ENCODE results near the gene PTPRR.

Gene PTPRR

DNA sequence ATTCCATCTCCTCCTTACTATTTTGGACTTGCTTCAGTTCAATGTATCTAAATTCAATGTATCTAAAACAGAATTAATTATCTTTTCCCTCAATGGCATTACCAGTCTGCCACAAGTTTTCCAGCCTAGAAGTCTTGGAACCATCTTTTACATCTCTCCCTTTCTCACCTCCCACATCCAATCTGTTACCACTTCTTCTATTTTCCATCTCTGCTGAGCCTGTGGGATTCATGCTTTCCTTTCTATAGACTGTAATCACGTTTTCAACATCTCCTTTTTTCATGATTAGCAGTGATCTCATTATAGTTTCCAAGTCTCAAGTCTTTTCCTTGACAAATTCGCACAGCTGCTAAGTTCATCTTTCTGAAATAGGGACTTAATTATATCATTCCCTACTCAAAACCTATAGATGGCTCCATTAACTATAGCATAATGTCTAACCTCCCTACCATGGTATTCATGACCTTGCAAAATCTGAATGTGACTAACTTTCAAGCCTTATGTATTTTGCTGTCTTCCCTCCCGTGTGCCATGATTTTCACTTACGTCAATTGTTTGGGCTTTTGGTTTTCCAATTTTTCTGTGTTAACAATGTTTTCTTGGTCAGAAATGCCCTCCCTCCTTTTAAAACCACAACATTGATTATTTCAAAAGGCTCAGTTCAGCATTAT is 262.8 kb downstream of the PTPRR start:
- Histone ChIP-seq H3K4me1 (ENCODE audit: control insufficient read depth, insufficient read depth, low read length) (peaks cover 1% of the 10 kb centered on the region; the same call in 1 of the 2 replicates), H3K27ac (ENCODE audit: low read length) (no peak overlapping the region), H3K9me3 (ENCODE audit: control insufficient read depth, insufficient read depth, low read length) (no peaks in the 10 kb centered on the region), H3K4me3 (ENCODE audit: low read length) (no peak overlapping the region), H3K27me3 (ENCODE audit: control insufficient read depth, insufficient read depth, low read length) (no peaks in the 10 kb centered on the region), H3K36me3 (ENCODE audit: control insufficient read depth, insufficient read depth, low read length) (no peaks in the 10 kb centered on the region)
- no peak for DNase-seq (ENCODE audit: low read depth, low spot score)
- no CpG with 5 or more reads among the region's 4 CpGs for WGBS (ENCODE audit: insufficient coverage, insufficient read length)

DNA sequence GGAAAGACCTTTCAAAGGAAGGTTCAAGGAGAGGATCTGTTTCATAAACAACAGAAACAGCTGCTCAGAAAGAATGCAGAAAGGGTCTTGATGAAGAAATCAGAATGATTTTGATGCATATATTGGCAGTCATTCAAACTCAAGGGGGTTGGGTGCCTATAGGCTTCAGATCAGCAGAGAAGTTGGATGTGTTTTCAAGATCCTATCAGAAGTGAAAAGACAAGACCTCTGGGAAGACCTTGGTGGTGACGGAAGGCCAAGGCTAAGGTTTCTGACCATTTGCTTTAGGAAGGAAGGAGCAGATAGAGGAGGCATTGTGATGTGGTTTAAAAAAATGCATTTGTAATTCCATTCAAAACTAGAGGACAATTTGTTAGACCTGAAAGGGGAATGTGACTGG is 268.1 kb downstream of the PTPRR start:
- no peaks in the 10 kb centered on the region for H3K36me3 ChIP-seq (ENCODE audit: control insufficient read depth, insufficient read depth, low read length)
- DNase-seq (ENCODE audit: low read depth, low spot score), result no peak
- no CpG with 5 or more reads among the region's 1 CpG for WGBS (ENCODE audit: insufficient coverage, insufficient read length)

DNA sequence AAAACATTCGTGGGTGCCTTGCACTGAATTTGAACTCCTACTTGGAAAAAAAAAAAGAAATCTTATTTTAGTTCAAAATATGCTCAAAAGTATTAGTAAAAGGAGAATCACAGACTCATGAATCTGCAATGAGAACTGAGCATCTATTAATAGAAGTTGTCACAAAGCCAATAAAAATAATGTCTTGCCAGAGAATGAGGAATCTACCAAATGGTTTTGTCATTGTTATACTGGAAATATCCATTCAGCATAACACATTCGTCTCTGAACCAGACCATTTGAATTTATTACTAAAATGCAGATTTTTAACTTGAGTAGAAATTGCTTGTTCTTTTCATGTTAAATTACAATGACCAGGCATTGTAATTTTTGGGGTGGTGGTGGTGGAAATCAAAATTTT is 271.7 kb downstream of the PTPRR start:
- H3K4me3 ChIP-seq (ENCODE audit: low read length), result no peak overlapping the region
- no peaks in the 10 kb centered on the region for H3K9me3 ChIP-seq (ENCODE audit: control insufficient read depth, insufficient read depth, low read length)
- no peaks in the 10 kb centered on the region for H3K27me3 ChIP-seq (ENCODE audit: control insufficient read depth, insufficient read depth, low read length)
- H3K4me1 ChIP-seq (ENCODE audit: control insufficient read depth, insufficient read depth, low read length), result peaks cover 2% of the 10 kb centered on the region
- H3K27ac ChIP-seq (ENCODE audit: low read length), result no peak overlapping the region
- no CpG with 5 or more reads among the region's 2 CpGs for WGBS (ENCODE audit: insufficient coverage, insufficient read length)
- H3K36me3 ChIP-seq (ENCODE audit: control insufficient read depth, insufficient read depth, low read length), result no peaks in the 10 kb centered on the region
- DNase-seq (ENCODE audit: low read depth, low spot score), result no peak

More for the DNA sequence above, 268.1 kb downstream of the PTPRR start:
- Histone ChIP-seq H3K4me1 (ENCODE audit: control insufficient read depth, insufficient read depth, low read length) (no peaks in the 10 kb centered on the region), H3K27me3 (ENCODE audit: control insufficient read depth, insufficient read depth, low read length) (no peaks in the 10 kb centered on the region), H3K4me3 (ENCODE audit: low read length) (no peak overlapping the region), H3K27ac (ENCODE audit: low read length) (no peak overlapping the region), H3K9me3 (ENCODE audit: control insufficient read depth, insufficient read depth, low read length) (no peaks in the 10 kb centered on the region)

DNA sequence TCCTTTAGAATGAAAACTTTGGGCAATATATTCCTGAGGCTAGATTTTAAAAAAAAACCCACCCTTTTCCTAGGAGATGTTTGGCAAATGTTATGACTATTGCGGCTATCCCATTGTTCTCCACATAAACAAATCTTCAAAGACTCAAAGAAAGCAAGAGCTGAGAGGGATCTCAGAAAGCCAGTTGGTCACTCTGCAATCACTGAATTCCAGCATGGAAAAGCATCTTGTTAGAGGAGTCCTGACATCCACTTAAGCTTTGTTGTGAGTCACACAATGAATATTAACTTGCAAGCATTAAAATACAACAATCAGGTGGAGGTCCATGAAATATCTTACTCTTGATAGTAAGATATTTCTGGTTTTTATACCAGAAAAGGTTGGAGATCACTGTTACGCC is 272.3 kb downstream of the PTPRR start:
- H3K27me3 ChIP-seq (ENCODE audit: control insufficient read depth, insufficient read depth, low read length), result no peaks in the 10 kb centered on the region
- H3K4me1 ChIP-seq (ENCODE audit: control insufficient read depth, insufficient read depth, low read length), result peaks cover 2% of the 10 kb centered on the region
- H3K4me3 ChIP-seq (ENCODE audit: low read length), result no peak overlapping the region
- H3K9me3 ChIP-seq (ENCODE audit: control insufficient read depth, insufficient read depth, low read length), result no peaks in the 10 kb centered on the region
- H3K27ac ChIP-seq (ENCODE audit: low read length), result no peak overlapping the region
- no CpG with 5 or more reads among the region's 2 CpGs for WGBS (ENCODE audit: insufficient coverage, insufficient read length)
- no peaks in the 10 kb centered on the region for H3K36me3 ChIP-seq (ENCODE audit: control insufficient read depth, insufficient read depth, low read length)
- no peak for DNase-seq (ENCODE audit: low read depth, low spot score)

GRCh38 chr12:70646850-70647249 is 273.7 kb downstream of the PTPRR start:
- Histone ChIP-seq H3K4me1 (ENCODE audit: control insufficient read depth, insufficient read depth, low read length) (peaks cover 2% of the 10 kb centered on the region), H3K36me3 (ENCODE audit: control insufficient read depth, insufficient read depth, low read length) (no peaks in the 10 kb centered on the region), H3K9me3 (ENCODE audit: control insufficient read depth, insufficient read depth, low read length) (no peaks in the 10 kb centered on the region), H3K27ac (ENCODE audit: low read length) (no peak overlapping the region), H3K4me3 (ENCODE audit: low read length) (no peak overlapping the region), H3K27me3 (ENCODE audit: control insufficient read depth, insufficient read depth, low read length) (no peaks in the 10 kb centered on the region)
- DNase-seq (ENCODE audit: low read depth, low spot score), result no peak
- WGBS (ENCODE audit: insufficient coverage, insufficient read length), result no CpG with 5 or more reads among the region's 1 CpG

DNA sequence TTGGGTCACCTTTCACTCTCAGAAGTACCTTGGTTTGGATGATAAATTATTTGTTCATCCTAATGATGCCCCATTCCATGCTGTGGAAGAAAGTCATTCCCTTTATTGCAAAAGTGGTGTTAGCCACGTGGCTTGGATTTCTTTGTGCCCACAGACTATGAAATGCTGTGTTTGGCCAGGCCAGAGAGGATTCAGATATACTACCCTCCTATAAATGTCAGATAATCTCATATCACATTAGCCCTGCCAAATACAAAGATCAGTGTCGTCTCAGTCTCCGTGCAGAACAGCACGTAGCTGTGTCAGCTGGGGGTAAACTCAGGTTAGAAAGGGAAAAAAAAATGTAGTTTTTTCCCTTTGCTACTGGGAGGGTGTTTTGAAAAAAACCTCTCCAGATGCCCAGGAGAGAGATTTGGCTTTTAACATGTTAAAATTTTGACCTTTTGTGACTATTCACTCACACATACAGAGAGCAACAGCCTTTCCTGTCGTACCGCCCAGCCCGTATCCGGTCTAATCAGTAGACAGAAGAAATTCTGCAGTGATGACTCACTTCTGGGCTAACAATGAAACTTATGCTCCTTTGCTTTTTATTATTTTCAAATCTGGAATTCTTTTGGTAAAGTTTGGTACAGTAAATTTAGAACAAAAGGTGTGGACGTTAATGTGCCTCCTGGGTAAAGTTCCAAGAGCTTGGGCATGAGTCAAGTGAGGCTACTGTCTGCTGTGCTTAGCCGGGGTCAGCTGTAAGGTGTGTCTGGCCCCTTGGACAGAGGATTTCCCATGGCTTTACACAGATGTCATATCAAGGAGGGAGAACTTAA is 274.8 kb downstream of the PTPRR start:
- Histone ChIP-seq H3K4me3 (ENCODE audit: low read length) (no peak overlapping the region), H3K9me3 (ENCODE audit: control insufficient read depth, insufficient read depth, low read length) (no peaks in the 10 kb centered on the region), H3K4me1 (ENCODE audit: control insufficient read depth, insufficient read depth, low read length) (peaks cover 2% of the 10 kb centered on the region), H3K27ac (ENCODE audit: low read length) (no peak overlapping the region), H3K27me3 (ENCODE audit: control insufficient read depth, insufficient read depth, low read length) (no peaks in the 10 kb centered on the region), H3K36me3 (ENCODE audit: control insufficient read depth, insufficient read depth, low read length) (no peaks in the 10 kb centered on the region)
- WGBS (ENCODE audit: insufficient coverage, insufficient read length), result no CpG with 5 or more reads among the region's 10 CpGs
- DNase-seq (ENCODE audit: low read depth, low spot score), result peak; percentile 31

GRCh38 chr12:70644861-70645260 is 275.7 kb downstream of the PTPRR start:
- no CpG with 5 or more reads among the region's 2 CpGs for WGBS (ENCODE audit: insufficient coverage, insufficient read length)
- H3K27me3 ChIP-seq (ENCODE audit: control insufficient read depth, insufficient read depth, low read length), result no peaks in the 10 kb centered on the region
- H3K4me3 ChIP-seq (ENCODE audit: low read length), result no peak overlapping the region
- H3K27ac ChIP-seq (ENCODE audit: low read length), result no peak overlapping the region
- H3K36me3 ChIP-seq (ENCODE audit: control insufficient read depth, insufficient read depth, low read length), result no peaks in the 10 kb centered on the region
- H3K9me3 ChIP-seq (ENCODE audit: control insufficient read depth, insufficient read depth, low read length), result no peaks in the 10 kb centered on the region
- peaks cover 2% of the 10 kb centered on the region for H3K4me1 ChIP-seq (ENCODE audit: control insufficient read depth, insufficient read depth, low read length)
- no peak for DNase-seq (ENCODE audit: low read depth, low spot score)

DNA sequence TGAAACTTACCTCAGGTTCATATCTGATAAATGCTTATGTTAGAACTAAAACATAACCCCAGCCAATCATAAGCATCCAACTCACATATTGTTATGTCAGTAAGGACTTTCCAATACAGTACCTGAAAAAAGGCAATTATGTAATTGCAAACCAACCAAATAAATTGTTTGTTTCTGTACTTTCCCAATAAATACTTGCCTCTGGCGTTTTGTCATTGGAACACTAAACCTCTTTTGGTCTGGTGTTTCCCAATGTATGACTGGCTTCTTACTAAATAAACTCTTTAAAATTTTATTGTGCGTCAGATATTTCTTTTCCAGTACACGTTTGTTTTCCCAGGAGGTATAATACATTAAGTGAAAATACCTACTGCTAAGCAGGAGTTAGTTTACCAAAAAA is 276.6 kb downstream of the PTPRR start:
- no peak for DNase-seq (ENCODE audit: low read depth, low spot score)
- Histone ChIP-seq H3K27me3 (ENCODE audit: control insufficient read depth, insufficient read depth, low read length) (no peaks in the 10 kb centered on the region), H3K27ac (ENCODE audit: low read length) (no peak overlapping the region), H3K4me3 (ENCODE audit: low read length) (no peak overlapping the region), H3K9me3 (ENCODE audit: control insufficient read depth, insufficient read depth, low read length) (no peaks in the 10 kb centered on the region), H3K36me3 (ENCODE audit: control insufficient read depth, insufficient read depth, low read length) (no peaks in the 10 kb centered on the region), H3K4me1 (ENCODE audit: control insufficient read depth, insufficient read depth, low read length) (peaks cover 2% of the 10 kb centered on the region)
- WGBS (ENCODE audit: insufficient coverage, insufficient read length), result no CpG with 5 or more reads among the region's 3 CpGs

- Histone ChIP-seq H3K9me3 (ENCODE audit: control insufficient read depth, insufficient read depth, low read length) (no peaks in the 10 kb centered on the region), H3K27ac (ENCODE audit: low read length) (no peak overlapping the region), H3K27me3 (ENCODE audit: control insufficient read depth, insufficient read depth, low read length) (no peaks in the 10 kb centered on the region), H3K4me3 (ENCODE audit: low read length) (no peak overlapping the region), H3K4me1 (ENCODE audit: control insufficient read depth, insufficient read depth, low read length) (peaks cover 2% of the 10 kb centered on the region), H3K36me3 (ENCODE audit: control insufficient read depth, insufficient read depth, low read length) (no peaks in the 10 kb centered on the region)
- no peak for DNase-seq (ENCODE audit: low read depth, low spot score)
- no CpG with 5 or more reads among the region's 2 CpGs for WGBS (ENCODE audit: insufficient coverage, insufficient read length)
These were observed 278.8 kb downstream of the PTPRR start for GRCh38 chr12:70641691-70642090.

DNA sequence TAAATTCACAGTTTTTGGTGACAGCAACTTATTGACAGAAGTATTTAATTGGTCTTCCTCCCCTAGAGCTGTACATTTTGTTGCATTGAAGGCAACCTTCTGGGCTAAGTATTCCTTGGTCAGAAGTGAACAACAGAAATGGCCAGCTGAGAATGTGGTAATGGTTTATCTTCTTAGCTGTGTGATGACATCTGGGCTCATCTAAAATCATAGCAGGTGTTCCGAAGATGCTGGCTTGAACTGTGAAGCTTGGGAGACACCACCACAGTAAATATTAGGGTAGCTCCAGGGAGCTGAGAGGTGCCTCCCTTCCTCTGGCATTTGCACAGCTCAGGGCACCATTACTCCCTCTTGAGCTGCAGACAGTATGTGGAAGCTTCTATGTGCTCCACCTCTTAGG is 279.6 kb downstream of the PTPRR start:
- no CpG with 5 or more reads among the region's 1 CpG for WGBS (ENCODE audit: insufficient coverage, insufficient read length)
- Histone ChIP-seq H3K27me3 (ENCODE audit: control insufficient read depth, insufficient read depth, low read length) (no peaks in the 10 kb centered on the region), H3K36me3 (ENCODE audit: control insufficient read depth, insufficient read depth, low read length) (no peaks in the 10 kb centered on the region), H3K9me3 (ENCODE audit: control insufficient read depth, insufficient read depth, low read length) (no peaks in the 10 kb centered on the region), H3K4me1 (ENCODE audit: control insufficient read depth, insufficient read depth, low read length) (peaks cover 2% of the 10 kb centered on the region), H3K27ac (ENCODE audit: low read length) (no peak overlapping the region), H3K4me3 (ENCODE audit: low read length) (no peak overlapping the region)
- no peak for DNase-seq (ENCODE audit: low read depth, low spot score)

Measured in iPS DF 6.9 (cell line).